Sigmoid colon (tissue), 7 donors: ENCODE data around the gene SYNGR1. TPM values are rescaled to one million over a fixed set of nuclear protein-coding genes. Genes with fewer than 3 reads are reported as not detected.

Experiments used
- DNase-seq: peaks from one replicate; pipeline ENCODE4 v3.0.0-alpha.2; 2019
- H3K27ac ChIP-seq, 4 donors: fragments of 200-600 bp; sonication (generic); one replicate each; pipeline ENCODE4 v1.5.1; 2016 to 2019; ENCODE audit warnings: mild to moderate bottlenecking in 1 of 4
- H3K27me3 ChIP-seq, 3 donors: fragments of 200-600 bp; sonication (generic); one replicate each; pipeline ENCODE4 v1.5.1; 2019; ENCODE audit warnings: mild to moderate bottlenecking in 1 of 3
- H3K36me3 ChIP-seq, 4 donors: fragments of 200-600 bp; sonication (generic); one replicate each; pipeline ENCODE4 v1.5.1; 2016 to 2019
- H3K4me1 ChIP-seq, 4 donors: fragments of 200-600 bp; sonication (generic); one replicate each; pipeline ENCODE4 v1.5.1; 2017 to 2019
- H3K4me3 ChIP-seq, 4 donors: fragments of 200-600 bp; sonication (generic); one replicate each; pipeline ENCODE4 v1.5.1; 2017 to 2019; ENCODE audit warnings: mild to moderate bottlenecking in 2 of 4, moderate library complexity in 1 of 4
- H3K9me3 ChIP-seq, 4 donors: fragments of 200-600 bp in 3 of 4; sonication (generic) in 3 of 4; one replicate each; pipeline versions ENCODE4 v1.5.1 to v1.6.1; 2013 to 2019
- EP300 ChIP-seq, 4 donors: sonication (generic); formaldehyde crosslinking; IDR thresholded peaks; one replicate each; pipeline ENCODE4 v1.6.1; 2017; ENCODE audit warnings: antibody characterized with exemption in 4 of 4
- POLR2A ChIP-seq, 2 donors: fragments of 450-650 bp; IDR thresholded peaks; one replicate each; pipeline ENCODE4 v1.6.1; 2016; ENCODE audit warnings: antibody characterized with exemption in 2 of 2, mild to moderate bottlenecking in 2 of 2, moderate library complexity in 2 of 2
- POLR2AphosphoS5 ChIP-seq, 4 donors: sonication (generic); formaldehyde crosslinking; IDR thresholded peaks; one replicate each; pipeline ENCODE4 v1.6.1; 2017; ENCODE audit warnings: antibody characterized with exemption in 4 of 4
- WGBS, 2 donors: extraction: QIAGEN DNeasy Blood & Tissue Kit; methylation state at CpG; one replicate each; pipeline ENCODE4 v1.1.7; 2013; 5-methylcytosine and 5-hydroxymethylcytosine counted together
- intact Hi-C: fragments of 100-400 bp; cut with DNase I; formaldehyde crosslinking; loops from one replicate; pipeline ENCODE4 v1.15.1; 2023
- polyA plus RNA-seq, 3 donors: library from polyadenylated mRNA; stranded (reverse); fragments of 200-250 nt; gene quantifications; one replicate each; pipeline ENCODE4 v1.2.3, GENCODE V29; 2013
- total RNA-seq, 4 donors: library from RNA; depleted of rRNA; stranded (reverse); fragments of >200 nt; gene quantifications; one replicate each; pipeline ENCODE4 v1.1.0, GENCODE V29; 2016
- TF ChIP-seq, protein P1 (sequence below), 4 experiments: fragments of 450-650 bp in 3 of 4; fragments of 200-600 bp in 1 of 4; IDR thresholded peaks; one replicate each; pipeline ENCODE4 v1.5.1; 2016 to 2019; ENCODE audit warnings: antibody characterized with exemption in 4 of 4, mild to moderate bottlenecking in 3 of 4, moderate library complexity in 2 of 4
- donor health status: healthy with polysubstance abuse.
- donor health status: Bipolar disorder and iron deficiency.
- donor health status: healthy.

Gene SYNGR1
- total and polyA plus RNA-seq, 7 donors, result 0.69 to 29.4 (median 14.5) TPM

DNA sequence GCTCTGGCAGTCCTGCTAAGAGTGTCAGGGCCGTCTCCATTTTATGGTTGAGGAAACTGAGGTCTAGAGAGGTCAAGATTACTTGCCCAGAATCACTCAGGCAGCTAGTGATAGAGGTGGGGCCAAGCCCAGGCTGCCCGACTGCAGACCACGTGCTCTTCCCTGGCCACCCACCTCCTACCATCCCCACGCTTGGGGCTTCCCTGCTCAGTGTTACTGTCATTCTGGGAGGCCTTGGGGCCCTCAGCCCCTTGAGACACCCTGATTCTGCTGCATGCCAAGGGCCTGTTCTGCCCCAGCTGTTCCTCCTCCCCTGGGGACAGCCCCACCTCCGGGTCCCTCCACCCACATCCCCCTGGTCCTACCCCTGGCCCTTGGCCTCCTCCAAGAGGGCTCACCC, 32.6 kb downstream of the SYNGR1 start:
- Histone ChIP-seq H3K9me3 (no peaks in the 10 kb centered on the region), H3K27me3 (peaks cover 0 to 27% (median 7%) of the 10 kb centered on the region in 3 donors), H3K4me1 (no peaks in the 10 kb centered on the region), H3K27ac (no peak overlapping the region), H3K36me3 (peaks cover 0 to 22% (median 0%) of the 10 kb centered on the region in 4 donors), H3K4me3 (no peak overlapping the region)
- WGBS, 2 donors, result 66 to 80% methylated on average over 5 of the region's 5 CpGs
- no peak for DNase-seq
- TF ChIP-seq EP300 (IDR thresholded peaks at IDR 0.05) (no peak), POLR2A (IDR thresholded peaks at IDR 0.05) (no peak), POLR2AphosphoS5 (IDR thresholded peaks at IDR 0.05) (no peak)
- TF ChIP-seq, protein P1, sequence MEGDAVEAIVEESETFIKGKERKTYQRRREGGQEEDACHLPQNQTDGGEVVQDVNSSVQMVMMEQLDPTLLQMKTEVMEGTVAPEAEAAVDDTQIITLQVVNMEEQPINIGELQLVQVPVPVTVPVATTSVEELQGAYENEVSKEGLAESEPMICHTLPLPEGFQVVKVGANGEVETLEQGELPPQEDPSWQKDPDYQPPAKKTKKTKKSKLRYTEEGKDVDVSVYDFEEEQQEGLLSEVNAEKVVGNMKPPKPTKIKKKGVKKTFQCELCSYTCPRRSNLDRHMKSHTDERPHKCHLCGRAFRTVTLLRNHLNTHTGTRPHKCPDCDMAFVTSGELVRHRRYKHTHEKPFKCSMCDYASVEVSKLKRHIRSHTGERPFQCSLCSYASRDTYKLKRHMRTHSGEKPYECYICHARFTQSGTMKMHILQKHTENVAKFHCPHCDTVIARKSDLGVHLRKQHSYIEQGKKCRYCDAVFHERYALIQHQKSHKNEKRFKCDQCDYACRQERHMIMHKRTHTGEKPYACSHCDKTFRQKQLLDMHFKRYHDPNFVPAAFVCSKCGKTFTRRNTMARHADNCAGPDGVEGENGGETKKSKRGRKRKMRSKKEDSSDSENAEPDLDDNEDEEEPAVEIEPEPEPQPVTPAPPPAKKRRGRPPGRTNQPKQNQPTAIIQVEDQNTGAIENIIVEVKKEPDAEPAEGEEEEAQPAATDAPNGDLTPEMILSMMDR (IDR thresholded peaks at IDR 0.05), result no peak
- intact Hi-C loops, result no loop called here

DNA sequence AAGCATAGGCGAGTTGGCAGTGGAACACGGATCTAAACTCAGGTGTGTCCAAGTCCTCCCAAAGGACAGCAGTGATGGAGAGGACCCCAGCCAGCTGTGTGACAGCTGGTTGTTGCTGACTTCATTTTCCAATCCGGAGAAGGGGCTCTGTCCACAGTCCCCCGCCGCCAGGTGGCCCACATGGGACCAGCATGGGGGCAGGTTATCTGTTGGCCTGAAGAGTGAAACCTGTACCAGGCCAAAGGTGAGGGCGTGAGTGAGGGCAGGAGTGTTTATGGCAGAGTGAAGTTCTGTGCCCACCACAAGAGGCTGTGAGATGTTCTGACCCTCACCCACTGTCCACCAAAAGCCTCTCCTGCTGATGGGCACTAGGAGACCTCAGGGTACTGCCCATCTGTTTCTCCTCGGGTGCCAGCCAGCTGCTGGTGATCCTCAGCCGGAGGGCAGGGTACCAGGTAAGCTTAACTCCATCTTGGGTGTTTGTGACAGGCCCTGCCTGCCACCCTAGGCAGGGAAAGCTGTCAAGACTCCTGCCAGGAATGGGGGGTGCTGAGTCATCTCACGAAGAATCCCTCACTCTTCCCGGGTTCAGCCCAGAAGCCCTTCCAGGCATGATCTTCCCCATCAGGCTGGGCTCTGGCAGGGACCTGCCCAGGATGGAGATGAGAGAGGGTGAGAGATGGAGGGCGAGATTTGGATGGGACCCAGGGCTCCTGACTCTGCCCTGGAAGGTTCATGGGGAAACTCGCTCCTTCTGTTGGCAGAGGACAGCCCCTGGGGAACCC, 34.2 kb downstream of the SYNGR1 start:
- no peak overlapping the region for H3K4me3 ChIP-seq
- H3K36me3 ChIP-seq, result peaks cover 0 to 6% (median 0%) of the 10 kb centered on the region in 4 donors
- H3K27ac ChIP-seq, result no peak overlapping the region
- no peak for DNase-seq
- TF ChIP-seq POLR2AphosphoS5 (IDR thresholded peaks at IDR 0.05) (no peak), EP300 (IDR thresholded peaks at IDR 0.05) (no peak), POLR2A (IDR thresholded peaks at IDR 0.05) (no peak)
- TF ChIP-seq, protein P1 (IDR thresholded peaks at IDR 0.05), result no peak
- 78 to 85% methylated on average over 12 of the region's 12 CpGs for WGBS, 2 donors
- intact Hi-C loops, result no loop called here
- peaks cover 0 to 27% (median 7%) of the 10 kb centered on the region in 3 donors for H3K27me3 ChIP-seq
- no peaks in the 10 kb centered on the region for H3K9me3 ChIP-seq
- peaks cover 0 to 11% (median 6%) of the 10 kb centered on the region in 4 donors for H3K4me1 ChIP-seq

DNA sequence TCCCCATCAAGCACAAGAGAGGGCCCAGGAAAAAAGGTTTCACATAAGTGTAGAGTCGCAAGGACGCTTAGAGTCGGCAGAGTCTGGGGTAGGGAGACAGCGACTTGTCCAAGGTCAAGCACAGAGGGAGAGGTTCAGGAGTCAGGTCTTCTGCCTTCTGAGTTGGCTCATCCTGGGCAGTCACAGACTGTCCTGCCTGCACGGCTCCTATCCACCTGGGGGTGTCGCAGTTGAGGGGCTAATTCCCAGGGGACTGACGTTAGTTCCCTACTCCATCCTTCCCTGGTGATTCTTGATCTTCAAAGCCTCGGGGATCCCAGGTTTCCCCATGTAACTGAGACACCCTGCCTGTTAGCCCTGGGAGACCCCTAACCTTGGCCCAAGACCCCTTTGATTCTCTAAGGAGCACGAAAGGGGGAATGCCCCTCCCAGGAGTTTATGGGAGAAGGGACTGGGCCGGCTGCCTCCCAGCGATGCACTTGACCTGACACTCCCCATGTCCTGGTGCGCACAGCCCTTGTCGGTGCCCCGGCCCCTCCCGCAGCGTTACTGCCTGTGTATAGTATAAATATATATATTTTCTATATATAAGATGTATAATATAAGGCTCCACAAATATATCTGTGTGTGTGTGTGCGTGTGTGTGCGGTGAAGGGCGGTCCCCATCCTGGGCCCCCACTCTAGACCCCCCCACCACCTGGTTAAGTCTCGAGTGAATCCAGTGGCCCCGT, 35.1 kb downstream of the SYNGR1 start:
- 39 to 56% methylated on average over 21 of the region's 21 CpGs for WGBS, 2 donors
- no peak overlapping the region for H3K27ac ChIP-seq

DNA sequence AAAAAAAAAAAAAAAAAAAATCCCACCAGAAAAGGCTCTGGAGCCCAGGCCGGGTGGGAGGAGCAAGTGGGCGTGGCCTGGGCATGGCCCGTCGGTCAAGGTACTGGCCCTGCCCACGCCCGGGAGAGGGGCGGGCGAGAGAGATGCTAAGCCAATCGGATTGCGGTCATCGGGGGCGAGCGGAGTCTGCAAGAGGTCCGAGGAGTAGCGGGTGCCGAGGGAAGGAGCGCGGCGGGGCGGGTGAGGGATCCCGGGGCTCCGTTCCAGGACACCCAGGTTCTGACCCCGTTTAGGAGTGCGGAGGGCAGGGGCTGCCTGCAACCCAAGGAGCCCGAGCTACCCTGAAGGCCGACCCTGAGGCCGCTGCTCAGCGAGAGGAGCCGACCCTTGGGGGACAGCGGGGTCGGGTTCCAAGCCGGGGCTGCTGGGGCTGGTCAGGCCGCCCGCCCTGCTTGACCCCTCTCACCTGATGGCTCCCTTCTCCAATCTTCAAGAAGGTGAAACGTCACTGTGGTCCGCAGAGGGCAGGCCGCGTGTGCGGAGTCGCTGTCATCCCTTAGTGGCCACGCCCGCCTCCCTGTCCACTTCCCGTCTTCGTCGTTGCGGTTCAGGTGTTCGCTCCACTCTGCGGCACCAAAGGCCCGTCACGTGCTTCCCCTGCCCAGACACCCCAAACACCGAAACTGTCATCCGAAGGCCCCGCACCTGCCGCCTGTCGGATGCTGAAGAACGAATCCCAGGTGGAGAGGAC, 38.6 kb downstream of the SYNGR1 start:
- WGBS, 2 donors, result 2 to 12% methylated on average over 56 of the region's 56 CpGs
- DNase-seq, result peak; percentile 92
- H3K27me3 ChIP-seq, result peaks cover 0 to 15% (median 7%) of the 10 kb centered on the region in 3 donors
- H3K27ac ChIP-seq, result peak overlapping the region in 3 of 4 donors; percentile 20 to 56 (median 21)
- H3K4me3 ChIP-seq, result peak overlapping the region; percentile 40 to 77 (median 54)
- H3K36me3 ChIP-seq, result no peaks in the 10 kb centered on the region
- peaks cover 0 to 11% (median 6%) of the 10 kb centered on the region in 4 donors for H3K4me1 ChIP-seq
- peak in 3 of 4 donors; percentile 31 to 46 (median 36) for TF ChIP-seq POLR2AphosphoS5 (IDR thresholded peaks at IDR 0.05)
- TF ChIP-seq, protein P1 (IDR thresholded peaks at IDR 0.05), result no peak
- H3K9me3 ChIP-seq, result no peaks in the 10 kb centered on the region
- intact Hi-C loops, result no loop called here

More for the DNA sequence above, 35.1 kb downstream of the SYNGR1 start:
- TF ChIP-seq POLR2AphosphoS5 (IDR thresholded peaks at IDR 0.05), result no peak
- TF ChIP-seq, protein P1 (IDR thresholded peaks at IDR 0.05), result peak in 1 of 4 experiments; percentile 10
- H3K27me3 ChIP-seq, result peaks cover 0 to 27% (median 7%) of the 10 kb centered on the region in 3 donors
- intact Hi-C loops, result no loop called here
- no peak overlapping the region for H3K4me3 ChIP-seq
- H3K4me1 ChIP-seq, result peaks cover 0 to 11% (median 6%) of the 10 kb centered on the region in 4 donors
- H3K36me3 ChIP-seq, result peaks cover 0 to 6% (median 0%) of the 10 kb centered on the region in 4 donors
- no peak for DNase-seq
- H3K9me3 ChIP-seq, result no peaks in the 10 kb centered on the region
